AML-193 (cell line): ENCODE results near the gene SHPK.

Source experiments
- DNase-seq, 2 experiments: peaks; one replicate each; lab custom pipeline; 2025; lab: John Stamatoyannopoulos, UW

Gene SHPK

DNA sequence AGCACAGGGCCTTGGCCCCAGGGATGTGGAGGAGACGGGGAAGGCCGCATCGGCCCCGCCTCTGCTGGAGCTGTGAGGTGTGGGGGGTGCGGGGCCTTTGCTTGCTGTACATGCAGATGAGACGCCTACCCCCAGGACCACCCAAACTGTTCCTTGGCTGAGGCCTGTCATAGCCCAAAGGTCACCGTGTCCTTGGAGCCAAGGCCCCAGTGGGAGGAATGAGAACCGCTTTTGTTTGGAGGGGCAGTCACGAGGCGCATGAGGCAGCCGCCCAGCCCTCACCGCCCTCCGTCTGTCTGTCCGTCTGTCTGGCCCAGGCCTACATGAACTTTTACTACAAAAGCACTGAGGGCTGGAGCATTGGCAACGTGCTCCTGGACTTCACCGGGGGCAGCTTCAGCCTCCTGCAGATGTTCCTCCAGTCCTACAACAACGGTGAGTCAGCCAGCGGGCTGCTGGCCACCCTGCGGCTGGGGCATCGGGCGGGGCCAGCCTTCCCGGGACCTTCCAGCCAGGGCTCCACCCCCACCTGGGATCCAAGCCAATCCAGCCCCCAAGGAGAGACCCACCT, 23.6 kb upstream of the SHPK start:
- no peak for DNase-seq

GRCh38 chr17:3658784-3659449, 22.9 kb upstream of the SHPK start:
- DNase-seq = no peak

DNA sequence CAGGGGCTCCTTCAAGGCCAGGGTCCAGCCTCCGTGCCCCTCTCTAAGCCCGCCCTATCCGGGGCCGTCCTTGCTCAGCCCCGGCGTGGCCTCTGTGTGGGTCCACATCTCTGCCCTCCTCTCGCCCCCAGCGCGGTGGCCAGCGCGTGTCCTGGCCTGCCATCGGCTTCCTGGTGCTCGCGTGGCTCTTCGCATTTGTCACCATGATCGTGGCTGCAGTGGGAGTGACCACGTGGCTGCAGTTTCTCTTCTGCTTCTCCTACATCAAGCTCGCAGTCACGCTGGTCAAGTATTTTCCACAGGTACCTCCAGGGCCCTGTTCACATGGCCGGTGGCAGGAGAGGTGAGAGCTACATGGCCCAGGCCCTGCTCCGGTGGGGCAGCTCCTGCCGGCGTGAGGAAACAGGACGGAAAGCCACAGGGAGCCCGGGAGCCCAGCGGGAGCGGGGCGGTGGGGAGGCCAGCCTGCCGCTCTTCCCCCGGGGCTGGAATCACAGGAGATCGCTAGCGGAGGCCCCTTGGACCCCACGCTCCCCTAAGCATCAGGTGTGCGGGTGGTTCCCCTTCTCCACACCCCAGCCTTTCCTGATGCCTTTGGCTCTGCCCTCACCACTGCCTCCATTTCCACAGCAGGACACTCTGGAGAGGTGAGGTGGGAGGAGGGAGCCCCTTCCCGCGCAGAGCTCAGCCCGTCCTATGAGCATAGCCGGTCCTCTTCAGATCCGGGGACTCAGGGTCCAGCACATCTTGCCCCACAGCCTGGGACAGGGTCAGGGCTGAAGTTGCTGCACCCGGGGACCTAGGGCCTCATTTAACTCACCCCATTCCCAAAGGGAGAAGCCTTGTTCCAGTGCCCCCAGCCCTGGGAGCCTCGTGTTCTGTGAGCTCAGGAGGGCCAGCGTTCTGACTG, 22.1 kb upstream of the SHPK start:
- no peak for DNase-seq

DNA sequence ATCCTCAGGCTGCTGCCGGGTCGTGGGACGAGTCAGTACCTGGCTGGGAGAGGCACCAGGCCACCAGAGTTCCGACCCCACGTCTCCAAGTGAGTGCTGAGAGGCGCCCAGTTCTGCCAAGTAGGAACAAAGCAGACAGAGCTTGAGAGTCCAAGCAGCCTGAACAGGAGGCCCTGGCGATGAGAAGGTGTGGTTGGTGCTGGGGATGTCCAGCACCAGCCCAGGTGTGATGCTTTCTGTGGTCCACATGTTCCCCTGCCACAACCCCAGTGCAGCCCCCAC, 21.5 kb upstream of the SHPK start:
- no peak for DNase-seq

DNA sequence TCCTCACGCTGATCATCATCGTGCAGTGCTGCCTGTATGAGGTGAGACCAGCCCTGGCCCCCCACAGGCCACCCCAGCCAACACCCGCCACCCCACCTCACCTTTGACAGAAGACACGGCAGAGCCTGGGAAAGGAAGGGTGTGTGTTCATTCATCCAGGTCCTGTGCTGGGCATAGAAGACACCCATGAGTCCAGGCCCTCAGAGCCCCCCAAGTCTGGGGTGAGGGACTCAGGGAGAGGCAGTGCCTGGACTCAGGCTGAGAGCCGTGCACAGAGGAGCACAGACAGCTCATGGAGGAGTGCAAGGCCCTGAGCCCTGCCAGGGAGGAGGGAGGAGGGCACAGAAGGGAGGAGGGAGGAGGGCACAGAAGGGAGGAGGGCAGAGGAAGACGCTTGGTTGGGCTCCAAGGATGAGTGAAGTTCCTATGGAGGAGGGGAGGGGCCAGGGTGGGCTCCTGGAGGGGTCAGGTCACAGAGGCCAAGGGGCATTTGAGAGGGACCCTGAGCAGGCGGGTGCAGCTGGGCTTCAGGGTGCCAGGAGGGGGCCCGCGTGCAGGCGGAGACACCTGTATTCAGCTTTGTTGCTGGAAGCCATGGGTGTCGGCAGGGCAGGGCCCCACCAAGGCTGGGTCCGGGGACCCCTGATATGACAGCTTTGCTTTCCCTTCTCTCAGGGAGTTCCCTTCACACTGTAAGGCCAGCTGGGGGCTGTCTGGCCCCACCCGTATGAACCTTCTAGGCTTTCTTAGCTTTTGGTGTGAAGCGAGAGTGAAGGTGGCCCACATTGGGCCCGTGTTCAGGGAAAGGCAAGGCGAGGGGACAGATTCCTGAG, 20.9 kb upstream of the SHPK start:
- no peak for DNase-seq

DNA sequence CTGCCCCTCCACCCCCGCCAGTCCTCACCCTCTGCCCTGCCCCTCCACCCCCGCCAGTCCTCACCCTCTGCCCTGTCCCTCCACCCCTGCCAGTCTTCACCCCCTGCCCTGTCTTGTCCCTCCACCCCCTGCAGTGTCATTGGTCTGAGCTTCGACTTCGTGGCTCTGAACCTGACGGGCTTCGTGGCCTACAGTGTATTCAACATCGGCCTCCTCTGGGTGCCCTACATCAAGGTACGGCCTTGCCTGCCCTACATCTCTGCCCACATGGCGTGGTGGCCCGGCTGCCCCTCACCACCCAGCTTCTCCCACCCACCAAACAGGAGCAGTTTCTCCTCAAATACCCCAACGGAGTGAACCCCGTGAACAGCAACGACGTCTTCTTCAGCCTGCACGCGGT, 20.3 kb upstream of the SHPK start:
- no peak for DNase-seq

GRCh38 chr17:3655766-3656165, 19.7 kb upstream of the SHPK start:
- no peak for DNase-seq

GRCh38 chr17:3647769-3648555, 11.9 kb upstream of the SHPK start:
- DNase-seq = peak; percentile 4 to 17

- DNase-seq = no peak
Observed at GRCh38 chr17:3647251-3647650, 11.2 kb upstream of the SHPK start.

- DNase-seq = no peak
Observed at GRCh38 chr17:3645310-3645709, 9.3 kb upstream of the SHPK start.

DNA sequence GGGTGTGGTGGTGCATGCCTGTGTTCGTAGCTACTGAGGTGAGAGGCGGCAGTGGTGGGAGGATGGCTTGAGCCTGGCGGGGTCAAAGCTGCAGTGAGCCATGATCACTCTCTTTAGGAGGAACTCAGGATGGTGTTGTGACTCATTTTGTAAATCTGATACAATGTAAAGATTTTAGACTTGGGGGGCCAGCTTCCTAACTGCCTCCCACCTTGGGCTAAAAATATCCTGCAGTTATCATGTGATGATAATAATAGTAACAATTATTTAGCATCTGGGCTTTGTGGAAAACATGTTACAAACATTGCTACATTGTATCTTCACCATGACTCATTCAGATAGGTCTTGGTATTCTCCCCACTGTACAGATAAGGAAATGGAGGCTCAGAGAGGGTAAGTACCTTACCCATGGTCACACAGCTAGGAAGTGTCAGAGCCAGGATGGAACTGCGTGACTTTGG, 7.9 kb upstream of the SHPK start:
- DNase-seq = no peak

DNA sequence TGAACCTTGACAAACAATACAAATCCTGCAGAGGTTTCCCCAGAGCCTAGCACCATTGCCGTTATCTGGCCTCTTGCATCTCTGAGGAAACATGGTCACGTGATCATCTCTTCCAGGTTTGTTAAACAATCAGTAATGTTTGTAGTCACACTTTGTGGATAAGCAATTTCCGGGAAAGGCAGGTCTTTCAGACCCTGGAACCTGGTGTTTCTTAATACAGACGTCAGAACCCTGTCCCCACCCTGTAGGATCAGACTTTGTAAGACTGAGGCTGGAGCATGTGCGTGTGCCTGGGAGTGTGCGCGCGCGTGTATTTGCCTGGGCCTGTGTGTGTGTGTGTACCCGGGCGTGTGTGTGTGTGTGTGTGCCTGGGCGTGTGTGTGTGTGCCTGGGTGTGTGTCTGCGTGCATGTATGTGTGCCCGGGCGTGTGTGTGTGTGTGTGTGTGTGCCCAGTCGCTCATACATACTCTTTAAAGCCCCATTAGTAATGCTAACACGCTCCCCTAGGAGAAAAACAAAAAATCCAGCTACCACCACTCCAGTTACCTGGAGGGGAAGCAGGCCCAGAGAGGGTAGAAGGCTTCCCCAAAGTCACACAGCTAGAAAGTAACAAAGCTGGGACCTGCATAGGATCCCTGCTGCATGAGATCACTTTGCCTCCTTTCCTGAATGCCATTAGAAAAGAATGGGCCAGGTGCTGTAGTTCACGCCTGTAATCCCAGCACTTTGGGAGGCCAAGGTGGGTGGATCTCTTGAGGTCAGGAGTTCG, 5.9 kb upstream of the SHPK start:
- no peak for DNase-seq

GRCh38 chr17:3641014-3641413, 5.0 kb upstream of the SHPK start:
- DNase-seq = no peak

- DNase-seq = peak; percentile 1 to 27
Observed at GRCh38 chr17:3639981-3640596, 4.0 kb upstream of the SHPK start.

DNA sequence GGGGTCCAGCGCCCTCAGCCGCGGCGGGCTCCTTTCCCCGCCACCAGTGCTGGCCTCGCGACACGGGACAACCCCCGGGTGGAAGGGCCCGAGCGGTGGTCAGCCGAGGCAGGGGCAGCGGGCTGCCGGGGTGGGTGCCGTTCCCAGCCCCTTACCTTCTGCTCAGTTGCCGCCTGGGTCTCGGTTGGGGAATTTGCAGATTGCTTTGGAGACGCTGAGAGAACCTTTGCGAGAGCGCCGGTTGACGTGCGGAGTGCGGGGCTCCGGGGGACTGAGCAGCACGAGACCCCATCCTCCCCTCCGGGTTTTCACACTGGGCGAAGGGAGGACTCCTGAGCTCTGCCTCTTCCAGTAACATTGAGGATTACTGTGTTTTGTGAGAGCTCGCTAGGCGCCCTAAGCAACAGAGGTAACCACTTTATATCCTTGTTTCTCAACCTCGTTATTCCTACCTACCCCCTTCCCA, 891 bp upstream of the SHPK start:
- no peak for DNase-seq

DNA sequence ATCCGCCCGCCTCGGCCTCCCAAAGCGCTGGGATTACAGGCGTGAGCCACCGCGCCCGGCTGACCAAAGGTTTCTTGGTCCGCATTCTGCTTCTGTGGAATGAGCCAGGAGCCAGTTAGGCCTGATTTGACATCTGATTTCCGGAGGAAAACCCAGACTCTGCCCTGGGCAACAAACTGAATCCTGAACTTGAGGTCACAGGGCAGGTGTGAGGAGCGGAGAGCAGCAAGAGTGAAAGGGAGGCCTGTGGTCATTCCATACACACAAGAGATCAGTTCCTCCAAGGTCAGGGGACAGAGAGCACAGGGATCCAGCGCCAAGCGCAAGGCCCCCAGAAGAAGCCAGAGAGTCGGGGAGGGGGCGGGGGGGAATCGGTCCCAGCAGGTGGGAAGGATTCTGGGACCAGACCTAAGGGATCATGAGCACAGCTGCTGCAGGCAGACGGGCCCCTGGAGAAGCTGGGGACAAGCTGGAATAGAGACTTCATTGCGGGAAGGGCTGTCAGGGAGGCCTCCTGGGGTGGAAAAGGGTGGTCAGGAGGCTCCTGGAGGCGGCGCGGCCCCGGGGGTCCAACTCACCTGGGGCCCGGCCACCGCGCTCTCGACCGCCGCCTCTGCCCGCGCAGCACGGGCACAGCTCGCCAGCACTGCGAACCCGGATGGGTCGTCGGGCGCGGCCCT, 436 bp downstream of the SHPK start:
- no peak for DNase-seq

DNA sequence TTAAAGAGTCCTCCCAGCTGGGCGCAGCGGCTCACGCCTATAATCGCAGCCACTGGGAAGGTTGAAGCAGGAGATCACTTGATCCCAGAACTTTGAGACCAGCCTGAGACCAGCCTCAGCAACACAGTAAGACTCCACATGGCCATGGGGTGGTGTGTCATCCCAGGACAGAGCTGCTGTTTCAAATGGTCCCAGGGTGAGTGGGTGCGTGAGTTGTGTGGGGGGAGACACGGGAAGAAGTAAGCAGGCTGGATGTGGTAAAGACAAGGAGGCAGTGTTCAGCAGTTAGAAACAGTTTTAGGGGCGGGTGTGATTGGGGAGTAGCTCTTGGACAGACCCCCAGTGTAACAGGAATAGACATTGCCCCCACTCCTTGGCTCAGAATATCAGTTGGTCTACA, 3.8 kb downstream of the SHPK start:
- DNase-seq = no peak

GRCh38 chr17:3630781-3631180, 5.3 kb downstream of the SHPK start:
- DNase-seq = no peak

GRCh38 chr17:3627769-3628167, 8.3 kb downstream of the SHPK start:
- DNase-seq = no peak
